Measurements from ENCODE around the gene AUTS2.

AUTS2 gene

DNA sequence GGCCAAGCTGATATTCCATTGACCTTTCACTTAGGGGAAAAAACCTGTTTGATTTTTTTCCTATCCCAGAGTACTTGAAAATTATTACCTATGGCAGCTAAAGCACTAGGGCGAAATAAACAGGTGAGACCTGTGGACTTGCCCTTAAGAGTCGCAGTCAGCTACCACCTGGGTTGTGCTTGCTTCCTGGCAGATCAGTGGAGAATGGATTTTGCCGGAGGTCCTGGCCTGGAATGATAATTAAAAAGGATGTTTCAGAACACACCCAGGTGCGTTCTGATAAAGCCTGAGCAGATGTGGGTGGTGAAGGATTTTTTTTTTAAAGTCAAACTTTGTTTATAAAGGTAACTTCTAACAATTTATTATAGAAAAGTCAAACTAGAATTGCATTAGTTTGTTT lies 59.1 kb downstream of the AUTS2 start:
- TF ChIP-seq, protein P1, sequence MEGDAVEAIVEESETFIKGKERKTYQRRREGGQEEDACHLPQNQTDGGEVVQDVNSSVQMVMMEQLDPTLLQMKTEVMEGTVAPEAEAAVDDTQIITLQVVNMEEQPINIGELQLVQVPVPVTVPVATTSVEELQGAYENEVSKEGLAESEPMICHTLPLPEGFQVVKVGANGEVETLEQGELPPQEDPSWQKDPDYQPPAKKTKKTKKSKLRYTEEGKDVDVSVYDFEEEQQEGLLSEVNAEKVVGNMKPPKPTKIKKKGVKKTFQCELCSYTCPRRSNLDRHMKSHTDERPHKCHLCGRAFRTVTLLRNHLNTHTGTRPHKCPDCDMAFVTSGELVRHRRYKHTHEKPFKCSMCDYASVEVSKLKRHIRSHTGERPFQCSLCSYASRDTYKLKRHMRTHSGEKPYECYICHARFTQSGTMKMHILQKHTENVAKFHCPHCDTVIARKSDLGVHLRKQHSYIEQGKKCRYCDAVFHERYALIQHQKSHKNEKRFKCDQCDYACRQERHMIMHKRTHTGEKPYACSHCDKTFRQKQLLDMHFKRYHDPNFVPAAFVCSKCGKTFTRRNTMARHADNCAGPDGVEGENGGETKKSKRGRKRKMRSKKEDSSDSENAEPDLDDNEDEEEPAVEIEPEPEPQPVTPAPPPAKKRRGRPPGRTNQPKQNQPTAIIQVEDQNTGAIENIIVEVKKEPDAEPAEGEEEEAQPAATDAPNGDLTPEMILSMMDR (IDR thresholded peaks at IDR 0.05; ENCODE audit: low read depth, low read length, missing control alignments): no peak
- no peak for DNase-seq (ENCODE audit: extremely low read depth, low read depth)
- no peak overlapping the region for H3K4me3 ChIP-seq (replicated peaks; ENCODE audit: low read depth, low read length)

DNA sequence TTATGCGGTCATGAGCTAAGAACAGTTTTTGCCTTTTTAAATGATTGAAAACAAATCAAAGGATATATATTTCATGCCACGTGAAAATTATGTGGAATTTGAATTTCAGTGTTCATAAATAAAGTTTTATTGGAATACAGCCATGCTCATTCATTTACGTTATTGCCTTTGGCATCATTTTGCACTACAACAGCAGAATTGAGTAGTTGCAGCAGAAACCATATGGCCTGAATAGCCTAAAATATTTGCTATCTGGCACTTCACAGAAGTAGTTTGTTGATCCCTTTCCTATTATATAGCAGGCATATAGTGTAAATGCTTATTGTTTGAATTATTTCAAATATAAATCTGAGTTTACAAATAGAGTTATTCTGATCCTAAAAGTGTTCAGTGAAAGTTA lies 59.7 kb downstream of the AUTS2 start:
- no peak for DNase-seq (ENCODE audit: extremely low read depth, low read depth)
- TF ChIP-seq, protein P1 (IDR thresholded peaks at IDR 0.05; ENCODE audit: low read depth, low read length, missing control alignments): no peak

DNA sequence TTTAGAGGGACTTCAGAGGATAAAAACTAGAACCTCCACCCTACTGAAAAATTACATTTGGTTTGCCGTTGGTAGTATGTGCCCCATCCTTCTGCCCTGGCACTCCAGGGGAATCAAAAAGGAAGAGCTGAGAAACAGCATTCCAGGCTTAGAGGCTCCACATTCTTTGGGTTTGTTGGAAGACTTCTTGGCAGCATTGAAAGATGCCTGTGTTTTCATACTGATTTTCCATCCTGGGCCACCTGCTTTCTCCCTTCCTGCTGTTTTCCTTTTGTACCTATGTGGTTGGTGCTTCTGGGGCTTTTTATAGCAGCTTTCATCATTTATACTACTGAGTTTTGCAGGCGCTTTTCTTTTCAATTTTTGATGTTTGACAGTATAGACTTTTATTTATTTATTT lies 61.7 kb downstream of the AUTS2 start:
- DNase-seq (ENCODE audit: extremely low read depth, low read depth): no peak
- no peak overlapping the region for H3K4me3 ChIP-seq (replicated peaks; ENCODE audit: low read depth, low read length)
- TF ChIP-seq, protein P1 (IDR thresholded peaks at IDR 0.05; ENCODE audit: low read depth, low read length, missing control alignments): no peak

More for the DNA sequence above, 59.7 kb downstream of the AUTS2 start:
- no peak overlapping the region for H3K4me3 ChIP-seq (replicated peaks; ENCODE audit: low read depth, low read length)

DNA sequence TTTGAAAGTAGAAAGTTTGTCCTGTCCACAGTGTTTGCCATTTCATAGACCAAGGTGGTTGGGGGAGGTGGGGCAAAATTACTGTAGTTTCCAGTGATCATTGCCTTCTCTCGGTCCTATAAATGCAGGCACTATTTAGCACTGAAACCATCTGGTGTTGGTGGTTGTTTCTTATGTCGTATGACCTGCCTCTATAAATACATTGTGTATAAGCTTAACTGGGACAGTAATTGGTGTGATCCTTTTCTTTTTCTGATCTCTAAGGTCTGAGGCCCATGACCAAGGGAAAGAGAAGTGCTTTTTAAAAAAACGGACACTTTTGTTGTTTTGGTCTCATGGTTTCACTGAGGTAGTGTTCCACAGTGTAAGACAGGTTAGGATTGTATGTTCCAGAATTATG lies 63.1 kb downstream of the AUTS2 start:
- H3K4me3 ChIP-seq (replicated peaks; ENCODE audit: low read depth, low read length): no peak overlapping the region
- TF ChIP-seq, protein P1 (IDR thresholded peaks at IDR 0.05; ENCODE audit: low read depth, low read length, missing control alignments): no peak
- no peak for DNase-seq (ENCODE audit: extremely low read depth, low read depth)

DNA sequence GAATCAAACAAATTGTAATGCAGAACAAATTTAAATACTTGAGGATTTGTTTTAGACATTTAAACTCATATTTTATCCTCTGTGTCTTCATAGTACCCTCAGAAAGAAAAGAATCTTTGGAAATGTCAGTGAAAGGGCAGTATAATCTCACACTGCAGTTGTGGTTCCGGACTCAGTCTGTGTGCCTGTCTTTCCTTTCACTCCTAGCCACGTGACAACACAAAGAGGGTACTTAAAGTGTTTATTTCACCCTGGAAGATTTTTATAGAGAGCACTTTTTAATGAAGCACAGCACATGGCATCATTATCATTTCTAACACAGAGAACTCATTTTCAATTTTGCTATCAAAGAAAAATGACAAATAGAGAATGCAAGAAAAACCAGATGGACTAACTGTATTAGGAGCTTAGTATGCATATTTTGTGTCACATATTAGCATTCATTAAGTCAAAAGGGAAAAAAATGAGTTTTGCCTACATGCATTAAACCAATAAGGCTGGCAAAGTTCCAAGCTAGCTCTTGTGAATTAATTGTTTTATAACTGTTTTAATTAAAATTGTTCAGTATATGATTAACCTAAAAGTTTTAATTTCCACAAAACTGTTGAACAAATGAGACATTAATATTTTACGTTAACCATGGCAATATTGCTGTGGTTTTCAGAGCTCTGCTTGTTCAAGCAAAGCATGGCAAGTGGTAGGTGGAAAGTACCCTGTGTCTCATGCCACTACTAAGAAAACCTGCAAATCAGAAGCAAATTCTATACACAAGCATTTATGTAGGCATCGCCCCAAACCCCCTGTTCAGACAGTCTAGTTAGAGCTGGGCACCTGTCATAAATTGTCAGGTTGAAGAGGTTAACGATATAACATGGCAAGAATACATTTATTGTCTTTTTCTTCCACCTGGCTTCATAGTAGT lies 65.9 kb downstream of the AUTS2 start:
- H3K4me3 ChIP-seq (replicated peaks; ENCODE audit: low read depth, low read length): no peak overlapping the region
- TF ChIP-seq, protein P1 (IDR thresholded peaks at IDR 0.05; ENCODE audit: low read depth, low read length, missing control alignments): no peak
- DNase-seq (ENCODE audit: extremely low read depth, low read depth): no peak

DNA sequence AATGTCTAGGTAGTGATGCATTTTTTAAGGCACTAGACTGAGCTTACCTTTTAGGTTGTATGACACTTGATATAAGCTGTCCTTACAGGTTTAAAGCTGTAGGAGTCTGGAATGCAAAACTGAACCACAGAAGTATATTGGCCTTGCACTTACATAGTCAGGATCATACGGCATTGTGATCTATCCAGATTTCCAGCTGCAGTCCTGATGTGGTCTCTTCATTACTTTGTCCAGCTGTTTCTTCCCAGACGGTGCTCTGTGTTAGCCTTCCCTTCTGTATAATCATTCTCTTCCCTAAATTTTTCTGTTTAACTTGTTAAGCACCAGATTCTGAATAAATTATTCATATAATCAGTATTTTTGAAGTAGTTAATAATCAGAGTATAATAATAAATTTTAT lies 67.1 kb downstream of the AUTS2 start:
- TF ChIP-seq, protein P1 (IDR thresholded peaks at IDR 0.05; ENCODE audit: low read depth, low read length, missing control alignments): no peak
- no peak for DNase-seq (ENCODE audit: extremely low read depth, low read depth)
- H3K4me3 ChIP-seq (replicated peaks; ENCODE audit: low read depth, low read length): no peak overlapping the region

Measured in HFF-Myc (cell line).